Mammary epithelial cell (primary cell): ENCODE measurements around the gene RAB15.

ENCODE experiments used
- CTCF ChIP-seq, 2 donors: IDR thresholded peaks in 1 of 2; conservative IDR thresholded peaks in 1 of 2; 2 replicates each; pipeline ENCODE4 v1.5.1; 2011 to 2012; ENCODE audit warnings: inconsistent platforms in 2 of 2, low read length in 2 of 2, mild to moderate bottlenecking in 2 of 2, control low read depth in 1 of 2, low read depth in 1 of 2; ENCODE audit not compliant: insufficient read depth in 1 of 2; ENCODE audit errors: extremely low read depth in 1 of 2
- EZH2 ChIP-seq: IDR thresholded peaks from 2 replicates; pipeline ENCODE4 v1.6.1; 2012; ENCODE audit warnings: low read length, inconsistent platforms, borderline replicate concordance

DNA sequence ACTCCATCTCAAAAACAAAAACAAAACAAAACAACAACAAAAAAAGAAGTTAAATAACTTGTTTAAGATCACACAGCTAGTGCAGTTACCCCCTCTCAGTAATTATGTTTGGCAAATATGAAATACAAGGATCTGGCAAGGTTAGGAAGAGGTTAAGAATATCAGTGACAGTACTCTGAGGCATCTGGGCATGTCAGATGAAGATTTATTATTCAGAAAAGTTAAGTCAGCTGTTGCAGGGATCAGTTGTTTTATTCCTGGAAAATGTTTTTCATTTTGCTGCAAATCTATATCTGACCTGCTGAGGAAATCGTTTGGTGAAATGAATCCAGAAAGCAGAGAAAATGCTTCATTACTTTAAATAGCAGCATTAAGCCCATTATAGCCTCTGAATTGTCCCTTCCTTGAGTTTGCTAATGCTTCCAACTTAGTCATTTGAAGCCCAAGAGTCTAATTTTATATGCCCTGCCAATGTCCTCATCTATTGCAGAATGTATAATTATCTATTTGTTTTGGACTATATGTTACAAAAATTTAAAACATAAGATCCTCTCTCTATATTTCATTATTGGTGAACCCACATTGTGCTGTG, 37.7 kb downstream of the RAB15 start:
- TF ChIP-seq CTCF (conservative IDR thresholded peaks at IDR 0.05 in 1 of 2, IDR thresholded peaks at IDR 0.05 in 1 of 2; ENCODE audit: extremely low read depth in 1 of 2, insufficient read depth in 1 of 2, low read depth in 1 of 2, low read length in 2 of 2): no peak
- no peak for TF ChIP-seq EZH2
